Endothelial cell of umbilical vein (primary cell): ENCODE measurements around the gene SRGAP1. TPM values are rescaled to one million over a fixed set of nuclear protein-coding genes. Genes with fewer than 3 reads are reported as not detected.

Source experiments
- BruUV-seq: library from RNA; stranded (reverse); fragments of 400-500 nt; replicated peaks from 2 replicates; lab custom pipeline; 2021; lab: Mats Ljungman, UMichigan
- CTCF ChIA-PET: fragments of 300-600, 350-600 bp; sonication (Branson Sonifier 250); formaldehyde crosslinking; loops from one replicate; lab custom pipeline; 2021; ENCODE audit warnings: antibody characterized with exemption, inconsistent platforms; lab: Charles Lee
- POLR2A ChIA-PET: fragments of 300-600, 350-600 bp; sonication (Branson Sonifier 250); formaldehyde crosslinking; loops from one replicate; lab custom pipeline; 2021; ENCODE audit warnings: antibody characterized with exemption, inconsistent platforms; lab: Charles Lee
- DNase-seq: peaks from one replicate; pipeline ENCODE4 v3.0.0-alpha.2; 2011; ENCODE audit warnings: low read depth, low spot score
- FAIRE-seq: peaks from 2 replicates; lab custom pipeline; 2011; peaks lifted over from hg19 to GRCh38; lab: Jason Lieb, UNC
- H2AFZ ChIP-seq: 2 replicates; pipeline ENCODE4 v1.6.0; 2012; ENCODE audit warnings: low read depth, low read length, control low read depth, inconsistent platforms
- H3K27ac ChIP-seq: 2 replicates; pipeline ENCODE4 v1.5.1; 2011; ENCODE audit warnings: low read depth, mild to moderate bottlenecking, control low read depth, low read length, moderate library complexity; ENCODE audit not compliant: insufficient read depth
- H3K27me3 ChIP-seq, 2 experiments: 2 replicates each; pipeline versions ENCODE4 v1.6.0 to v1.6.1; 2011; ENCODE audit warnings: low read length in 2 of 2, mixed read lengths in 1 of 2; ENCODE audit not compliant: control insufficient read depth in 2 of 2, insufficient read depth in 2 of 2
- H3K36me3 ChIP-seq, 2 experiments: 2 replicates in 1 of 2; 3 replicates in 1 of 2; pipeline ENCODE4 v1.5.1; 2011; ENCODE audit warnings: low read length in 2 of 2, mild to moderate bottlenecking in 1 of 2, moderate library complexity in 1 of 2; ENCODE audit not compliant: control insufficient read depth in 2 of 2, insufficient read depth in 2 of 2; ENCODE audit errors: extremely low read depth in 1 of 2
- H3K4me1 ChIP-seq: 3 replicates; pipeline ENCODE4 v1.5.1; 2011; ENCODE audit warnings: mild to moderate bottlenecking, low read length; ENCODE audit not compliant: control insufficient read depth, insufficient read depth; ENCODE audit errors: extremely low read depth
- H3K4me2 ChIP-seq: 2 replicates; pipeline ENCODE4 v1.6.1; 2011; ENCODE audit warnings: low read length, control low read depth, mixed read lengths; ENCODE audit not compliant: insufficient read depth
- H3K4me3 ChIP-seq, 3 experiments: fragments of 200-600 bp in 1 of 3; sonication (generic), shearing (Covaris generic) in 1 of 3; replicated peaks in 1 of 3; 2 replicates each; pipeline ENCODE4 v1.5.1; 2011 to 2016; ENCODE audit warnings: control low read depth in 3 of 3, low read length in 3 of 3, mild to moderate bottlenecking in 2 of 3, inconsistent platforms in 1 of 3, low read depth in 1 of 3, moderate library complexity in 1 of 3; ENCODE audit not compliant: insufficient read depth in 1 of 3
- H3K79me2 ChIP-seq: 2 replicates; pipeline ENCODE4 v1.6.0; 2012; ENCODE audit warnings: low read length, inconsistent platforms; ENCODE audit not compliant: control insufficient read depth, insufficient read depth
- H3K9ac ChIP-seq: replicated peaks from 2 replicates; pipeline ENCODE3; 2011; ENCODE audit warnings: low read length, control low read depth; ENCODE audit not compliant: insufficient read depth; ENCODE audit errors: extremely low read depth
- H3K9me1 ChIP-seq: replicated peaks from 3 replicates; pipeline ENCODE4 v1.6.0; 2011; ENCODE audit warnings: mild to moderate bottlenecking, low read length; ENCODE audit not compliant: control insufficient read depth, insufficient read depth; ENCODE audit errors: extremely low read depth
- H3K9me3 ChIP-seq: replicated peaks from 2 replicates; pipeline ENCODE4 v1.5.1; 2012; ENCODE audit warnings: low read length, inconsistent platforms; ENCODE audit not compliant: control insufficient read depth, insufficient read depth
- H4K20me1 ChIP-seq: replicated peaks from 2 replicates; pipeline ENCODE3; 2011; ENCODE audit warnings: mild to moderate bottlenecking, low read length; ENCODE audit not compliant: control insufficient read depth, insufficient read depth; ENCODE audit errors: extremely low read depth
- EZH2 ChIP-seq: IDR thresholded peaks from 2 replicates; pipeline ENCODE4 v1.6.1; 2012; ENCODE audit warnings: borderline replicate concordance, low read depth, mild to moderate bottlenecking, moderate library complexity, low read length, inconsistent platforms; ENCODE audit not compliant: severe bottlenecking
- FOS ChIP-seq: IDR thresholded peaks from 2 replicates; pipeline ENCODE4 v1.6.1; 2011; ENCODE audit warnings: mild to moderate bottlenecking, low read length, moderate library complexity, borderline replicate concordance; ENCODE audit not compliant: insufficient read depth
- GATA2 ChIP-seq: IDR thresholded peaks from 2 replicates; pipeline ENCODE4 v1.7.0; 2011; ENCODE audit warnings: low read depth, mild to moderate bottlenecking, moderate library complexity, mixed read lengths, low read length; ENCODE audit not compliant: insufficient read length, insufficient read depth
- JUN ChIP-seq: IDR thresholded peaks from 2 replicates; pipeline ENCODE4 v1.6.1; 2011; ENCODE audit warnings: borderline replicate concordance, low read depth; ENCODE audit not compliant: insufficient read length, insufficient read depth
- MYC ChIP-seq: IDR thresholded peaks from one replicate; pipeline ENCODE4 v1.6.1; 2011; ENCODE audit warnings: mild to moderate bottlenecking, low read depth, low read length
- POLR2A ChIP-seq: IDR thresholded peaks from 2 replicates; pipeline ENCODE4 v1.6.1; 2012; ENCODE audit warnings: low read depth, mild to moderate bottlenecking, control low read depth, low read length
- POLR2AphosphoS5 ChIP-seq: IDR thresholded peaks from 2 replicates; pipeline ENCODE4 v1.6.1; 2012; ENCODE audit warnings: low read depth, mild to moderate bottlenecking, control low read depth, low read length, moderate library complexity; ENCODE audit not compliant: insufficient read depth
- dilution Hi-C: fragments of 300-500 bp; cut with MboI; formaldehyde crosslinking; loops from one replicate; pipeline ENCODE4 v1.15.0; 2019; ENCODE audit warnings: low sequenced_read_pairs; ENCODE audit not compliant: extremely low pct_ligation_motif_present
- intact Hi-C: fragments of 100-400 bp; cut with micrococcal nuclease; formaldehyde crosslinking; loops from one replicate; pipeline ENCODE4 v1.10.0; 2022
- polyA plus RNA-seq, 4 experiments: library from polyadenylated mRNA; depleted of rRNA in 3 of 4; stranded (reverse) in 3 of 4; unstranded in 1 of 4; fragments of >200 nt; gene quantifications; 2 replicates each; pipeline versions ENCODE4 v1.2.1 to v1.2.3, GENCODE V29; 2011 to 2012; ENCODE audit warnings: missing spikeins in 1 of 4
- total RNA-seq: library from RNA; stranded (reverse); gene quantifications from 2 replicates; pipeline ENCODE4 v1.2.3, GENCODE V29; 2021
- TF ChIP-seq, protein P1 (sequence below), 2 donors: IDR thresholded peaks; 1 replicate in 1 of 2; 2 replicates in 1 of 2; pipeline ENCODE4 v1.5.1; 2011; ENCODE audit warnings: low read length in 2 of 2, mild to moderate bottlenecking in 2 of 2, moderate library complexity in 2 of 2, control low read depth in 1 of 2, inconsistent platforms in 1 of 2, low read depth in 1 of 2; ENCODE audit not compliant: insufficient read depth in 1 of 2; ENCODE audit errors: extremely low read depth in 1 of 2
- TF ChIP-seq, protein P2 (sequence below): IDR thresholded peaks from 2 replicates; pipeline ENCODE4 v1.6.1; 2011; ENCODE audit not compliant: insufficient read depth, insufficient read length

The SRGAP1 gene
- total and polyA plus RNA-seq, 2 donors (not counting 3 experiments of a cell fraction or from before 2014, with no cell fraction given): 4.9 to 16.3 TPM

DNA sequence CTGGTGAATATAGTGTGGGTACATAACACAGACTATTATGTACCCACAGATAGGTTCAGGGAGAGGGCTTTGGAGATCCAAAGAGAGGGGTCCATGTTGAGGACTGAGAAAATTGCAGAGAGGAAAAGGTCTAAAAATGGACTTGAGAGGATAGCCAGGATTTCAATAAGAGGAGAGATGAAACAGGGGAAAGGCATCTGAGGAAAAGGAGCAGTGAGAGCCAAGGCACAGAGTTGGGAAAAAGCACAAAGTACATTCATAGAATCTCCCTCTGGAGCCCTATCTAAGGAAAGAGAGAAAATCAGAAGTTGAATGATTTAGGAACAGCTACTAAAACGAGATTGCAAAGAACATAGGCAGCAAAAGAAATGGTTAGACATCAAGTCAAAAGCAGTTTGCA lies 182.8 kb downstream of the SRGAP1 start:
- TF ChIP-seq POLR2AphosphoS5 (no peak), FOS (no peak), GATA2 (no peak), JUN (no peak), POLR2A (no peak), MYC (no peak), EZH2 (no peak)
- TF ChIP-seq, protein P1, sequence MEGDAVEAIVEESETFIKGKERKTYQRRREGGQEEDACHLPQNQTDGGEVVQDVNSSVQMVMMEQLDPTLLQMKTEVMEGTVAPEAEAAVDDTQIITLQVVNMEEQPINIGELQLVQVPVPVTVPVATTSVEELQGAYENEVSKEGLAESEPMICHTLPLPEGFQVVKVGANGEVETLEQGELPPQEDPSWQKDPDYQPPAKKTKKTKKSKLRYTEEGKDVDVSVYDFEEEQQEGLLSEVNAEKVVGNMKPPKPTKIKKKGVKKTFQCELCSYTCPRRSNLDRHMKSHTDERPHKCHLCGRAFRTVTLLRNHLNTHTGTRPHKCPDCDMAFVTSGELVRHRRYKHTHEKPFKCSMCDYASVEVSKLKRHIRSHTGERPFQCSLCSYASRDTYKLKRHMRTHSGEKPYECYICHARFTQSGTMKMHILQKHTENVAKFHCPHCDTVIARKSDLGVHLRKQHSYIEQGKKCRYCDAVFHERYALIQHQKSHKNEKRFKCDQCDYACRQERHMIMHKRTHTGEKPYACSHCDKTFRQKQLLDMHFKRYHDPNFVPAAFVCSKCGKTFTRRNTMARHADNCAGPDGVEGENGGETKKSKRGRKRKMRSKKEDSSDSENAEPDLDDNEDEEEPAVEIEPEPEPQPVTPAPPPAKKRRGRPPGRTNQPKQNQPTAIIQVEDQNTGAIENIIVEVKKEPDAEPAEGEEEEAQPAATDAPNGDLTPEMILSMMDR (IDR thresholded peaks at IDR 0.05; ENCODE audit: extremely low read depth in 1 of 2, insufficient read depth in 1 of 2, low read depth in 1 of 2, low read length in 2 of 2): no peak
- TF ChIP-seq, protein P2, sequence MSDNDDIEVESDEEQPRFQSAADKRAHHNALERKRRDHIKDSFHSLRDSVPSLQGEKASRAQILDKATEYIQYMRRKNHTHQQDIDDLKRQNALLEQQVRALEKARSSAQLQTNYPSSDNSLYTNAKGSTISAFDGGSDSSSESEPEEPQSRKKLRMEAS: no peak

More for the DNA sequence above, 182.8 kb downstream of the SRGAP1 start:
- H3K4me3 ChIP-seq: no peak overlapping the region
- H4K20me1 ChIP-seq: no peaks in the 10 kb centered on the region
- H3K4me1 ChIP-seq: no peaks in the 10 kb centered on the region
- DNase-seq (no peak), FAIRE-seq (no peak)
- dilution Hi-C loops (no loop called here), intact Hi-C loops (no loop called here)
- H3K27ac ChIP-seq: no peak overlapping the region
- no peaks in the 10 kb centered on the region for H3K36me3 ChIP-seq
- ChIA-PET POLR2A (no interaction called here), CTCF (interaction anchor here (1.0 kb wide), 3 partner anchors 9 to 36 kb away, joined by 3 to 4 read pairs (median 3); no protein-coding TSS in a partner anchor)
- no peak overlapping the region for H3K9ac ChIP-seq
- no peaks in the 10 kb centered on the region for H3K79me2 ChIP-seq
- no TSS peak for BruUV-seq
- H2AFZ ChIP-seq: no peak overlapping the region
- no peaks in the 10 kb centered on the region for H3K27me3 ChIP-seq
- no peaks in the 10 kb centered on the region for H3K9me1 ChIP-seq
- H3K4me2 ChIP-seq: no peak overlapping the region
- H3K9me3 ChIP-seq: no peaks in the 10 kb centered on the region
